AG09319 (cell line): Measurements from ENCODE around the gene RYR3.

ENCODE experiments used
- DNase-seq: peaks from one replicate; pipeline ENCODE4 v3.0.0-alpha.2; 2010; ENCODE audit warnings: low read depth; ENCODE audit errors: extremely low read depth
- CTCF ChIP-seq: IDR thresholded peaks from 2 replicates; pipeline ENCODE4 v1.5.1; 2011; ENCODE audit warnings: low read depth, mild to moderate bottlenecking, inconsistent platforms, low read length, moderate library complexity

The RYR3 gene

DNA sequence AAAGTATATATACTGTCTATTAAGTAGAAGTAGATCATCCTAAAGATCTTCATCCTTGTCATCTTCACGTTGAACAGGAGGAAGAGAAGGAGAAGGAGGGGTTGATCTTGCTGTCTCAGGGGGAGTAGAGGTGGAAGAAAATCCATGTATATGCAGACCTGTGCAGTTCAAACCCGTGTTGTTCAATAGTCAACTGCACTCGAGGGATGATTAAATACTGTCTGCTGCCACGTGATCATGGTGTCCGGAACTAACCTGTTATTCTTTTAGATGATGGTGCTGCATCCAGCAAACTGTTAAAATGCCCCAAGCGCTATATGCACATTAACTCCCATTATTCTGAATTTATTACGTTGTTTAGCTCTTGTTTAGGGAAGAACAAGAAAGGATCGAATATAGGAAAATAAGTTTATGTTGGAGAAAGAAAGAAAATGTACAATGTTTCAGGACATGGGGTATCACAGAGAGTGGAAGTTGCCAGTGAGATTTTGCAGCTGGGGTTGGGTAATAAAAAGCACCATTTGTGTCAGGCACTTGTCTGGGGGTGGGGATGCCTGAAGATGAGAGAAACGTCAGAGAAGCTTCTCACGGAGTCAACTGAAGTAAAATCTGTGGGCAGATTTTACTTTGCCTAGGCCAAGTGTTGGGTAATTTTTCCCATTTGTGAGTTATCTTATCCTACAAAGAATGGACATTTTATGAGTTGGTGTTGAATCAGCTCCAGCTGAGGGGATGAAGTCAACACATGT, 229.2 kb downstream of the RYR3 start:
- TF ChIP-seq CTCF = no peak
- no peak for DNase-seq

- no peak for TF ChIP-seq CTCF
- DNase-seq = no peak
Observed at GRCh38 chr15:33543957-33544356, 233.2 kb downstream of the RYR3 start.

DNA sequence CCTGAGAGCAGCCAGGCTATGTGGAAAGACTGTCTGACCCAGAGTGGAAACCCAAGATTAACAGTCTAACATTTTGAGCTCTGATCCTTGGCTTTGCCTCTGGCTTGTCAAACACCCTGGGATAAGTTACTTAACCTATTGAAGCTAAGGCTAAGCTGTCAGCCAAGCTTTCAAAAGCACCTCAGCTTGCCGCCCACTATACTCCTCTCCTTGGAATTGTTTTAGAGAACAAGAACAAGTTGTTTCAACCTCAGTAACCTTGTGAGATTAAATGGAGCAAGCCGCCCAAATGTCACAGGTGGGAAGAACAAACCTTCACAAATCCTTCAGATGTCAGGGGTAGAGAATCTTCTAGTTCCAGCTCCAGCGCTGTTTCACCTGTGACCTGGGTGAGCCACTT, 235.1 kb downstream of the RYR3 start:
- no peak for DNase-seq
- TF ChIP-seq CTCF = no peak

DNA sequence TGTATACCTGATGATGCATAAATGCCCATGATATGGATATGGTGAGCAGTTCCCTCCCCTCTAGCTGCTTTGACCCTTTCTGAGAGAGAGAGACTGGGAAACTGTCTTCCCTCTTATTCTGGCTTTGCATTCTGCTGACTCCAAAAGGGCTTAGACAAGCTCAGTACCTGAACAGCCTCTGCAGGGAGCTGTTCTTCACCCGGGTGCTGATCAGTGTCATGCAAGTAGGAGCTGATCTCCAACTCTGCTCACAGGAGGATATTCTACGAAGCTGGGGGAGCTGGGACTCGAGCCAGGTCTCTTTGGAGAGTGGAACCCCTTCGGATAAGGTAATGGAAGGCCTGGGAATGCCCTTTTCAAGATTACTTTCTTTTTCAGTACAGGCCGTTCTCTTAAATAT, 237.1 kb downstream of the RYR3 start:
- DNase-seq = no peak
- no peak for TF ChIP-seq CTCF

GRCh38 chr15:33551860-33552259, 241.1 kb downstream of the RYR3 start:
- DNase-seq = no peak
- no peak for TF ChIP-seq CTCF

DNA sequence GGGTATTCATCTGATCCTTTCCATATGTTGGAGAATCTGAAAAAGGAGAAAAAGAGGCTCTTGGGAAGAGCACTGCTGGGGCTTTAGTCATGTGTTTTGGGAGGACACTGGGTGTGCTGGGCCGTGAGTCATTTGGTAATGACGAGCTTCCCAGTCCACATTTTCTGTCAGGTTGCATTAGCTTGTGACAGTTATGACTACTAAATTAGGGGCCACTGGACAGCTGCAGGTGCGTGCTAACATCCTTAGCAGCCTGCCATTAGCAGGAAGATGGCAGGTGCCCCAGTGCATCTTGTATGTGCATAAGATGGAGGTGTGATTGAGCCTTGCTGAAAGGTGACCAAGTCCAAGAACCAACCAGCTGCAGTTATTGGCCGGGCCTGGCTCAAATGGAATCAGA, 242.4 kb downstream of the RYR3 start:
- DNase-seq = no peak
- no peak for TF ChIP-seq CTCF

DNA sequence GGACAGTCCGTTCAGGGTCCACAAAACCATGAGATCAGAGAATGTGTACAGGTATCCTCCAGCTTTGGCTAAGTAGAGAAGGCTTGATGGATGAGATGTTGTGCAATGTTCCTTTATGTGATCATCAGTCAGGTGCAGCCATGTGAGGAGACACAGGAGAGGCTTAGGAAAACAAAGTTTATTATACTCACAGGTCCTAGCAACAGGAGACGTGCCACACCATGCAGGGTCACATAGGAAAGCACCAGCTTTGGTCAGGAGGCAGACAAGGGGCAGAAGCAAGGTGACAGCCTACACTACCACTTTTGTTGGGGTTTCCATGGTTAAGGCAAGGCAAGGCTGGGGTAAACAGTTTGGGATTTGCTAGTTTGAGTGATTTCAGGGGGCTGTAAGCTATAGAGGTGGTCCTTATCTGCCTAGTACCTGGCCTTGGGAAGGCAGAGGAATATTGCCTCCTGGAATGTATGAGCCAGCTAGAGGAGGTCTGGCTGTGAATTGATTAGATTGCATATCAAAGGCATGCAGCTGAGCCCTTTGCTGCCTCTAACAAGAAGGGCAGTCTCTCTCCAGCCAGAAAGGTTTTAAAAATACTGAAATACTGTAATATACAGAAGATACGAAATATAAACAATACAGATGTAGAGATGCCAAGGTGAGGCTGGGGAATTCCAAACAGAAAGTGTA, 248.6 kb downstream of the RYR3 start:
- TF ChIP-seq CTCF = no peak
- DNase-seq = no peak
